Measurements from ENCODE around the gene TUBG1.

GRCh38 chr17:42566883-42567573 is 42.5 kb upstream of the TUBG1 start, which contains the start of gene MLX:
- TF ChIP-seq CTCF (IDR thresholded peaks at IDR 0.05 in 8 of 11, conservative IDR thresholded peaks at IDR 0.05 in 3 of 11) = peak in 1 of 11 experiments; percentile 20
- peak in 1 of 3 donors; percentile 24 for TF ChIP-seq POLR2A (IDR thresholded peaks at IDR 0.05)
- TF ChIP-seq POLR2AphosphoS5 (IDR thresholded peaks at IDR 0.05) = peak; percentile 90 to 96 (median 92)

Measured in spleen (tissue), 7 donors.